Stimulated activated CD4-positive, alpha-beta T cell treated with anti-CD3 and anti-CD28 coated beads, Interleukin-1b, Interleukin-23, amount 100 ng/mL, for 24 hours (primary cell): ENCODE data around the gene ROR2.

ENCODE experiments used
- DNase-seq, 4 experiments: peaks; one replicate each; pipeline ENCODE4 v3.0.0-alpha.2; 2020; ENCODE audit warnings: low read depth in 4 of 4, low spot score in 1 of 4

The ROR2 gene

DNA sequence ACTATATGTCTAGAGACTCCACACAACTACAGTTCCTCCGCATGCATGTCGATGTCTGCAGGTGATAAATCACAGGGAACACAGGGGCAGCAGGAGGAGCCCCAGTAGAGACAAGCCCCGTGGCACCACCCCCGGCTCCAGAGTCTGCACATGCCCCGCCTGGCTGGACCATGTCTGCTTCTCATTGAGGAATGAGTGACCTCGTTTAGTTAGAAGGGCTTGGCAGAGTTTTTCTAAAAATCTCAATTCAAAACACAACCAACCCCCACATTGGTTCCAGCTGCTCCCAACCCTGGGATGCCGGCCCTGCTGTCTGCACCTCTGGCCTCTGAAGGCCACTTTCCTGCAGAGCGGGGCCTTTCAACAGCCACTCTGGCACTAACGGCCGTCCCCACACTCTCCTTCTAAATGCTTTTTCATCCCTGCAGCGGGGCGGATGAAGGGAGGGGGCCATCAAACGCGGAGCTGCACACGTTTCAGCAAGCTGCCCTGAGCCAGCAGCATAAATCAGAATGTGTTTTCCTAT lies 106.3 kb downstream of the ROR2 start:
- DNase-seq: no peak

- DNase-seq: no peak
Measured at GRCh38 chr9:91843093-91843492, 106.9 kb downstream of the ROR2 start.

GRCh38 chr9:91842358-91843049 lies 107.5 kb downstream of the ROR2 start:
- DNase-seq: no peak

GRCh38 chr9:91841591-91841990 lies 108.4 kb downstream of the ROR2 start:
- no peak for DNase-seq

GRCh38 chr9:91840882-91841281 lies 109.1 kb downstream of the ROR2 start:
- DNase-seq: no peak

GRCh38 chr9:91840469-91840868 lies 109.6 kb downstream of the ROR2 start:
- no peak for DNase-seq

GRCh38 chr9:91839926-91840465 lies 110.0 kb downstream of the ROR2 start:
- DNase-seq: no peak

GRCh38 chr9:91837981-91838731 lies 111.9 kb downstream of the ROR2 start:
- DNase-seq: no peak

GRCh38 chr9:91836515-91836914 lies 113.5 kb downstream of the ROR2 start:
- no peak for DNase-seq

- DNase-seq: no peak
Measured at GRCh38 chr9:91835632-91836031, 114.4 kb downstream of the ROR2 start.

GRCh38 chr9:91835216-91835615 lies 114.8 kb downstream of the ROR2 start:
- no peak for DNase-seq

DNA sequence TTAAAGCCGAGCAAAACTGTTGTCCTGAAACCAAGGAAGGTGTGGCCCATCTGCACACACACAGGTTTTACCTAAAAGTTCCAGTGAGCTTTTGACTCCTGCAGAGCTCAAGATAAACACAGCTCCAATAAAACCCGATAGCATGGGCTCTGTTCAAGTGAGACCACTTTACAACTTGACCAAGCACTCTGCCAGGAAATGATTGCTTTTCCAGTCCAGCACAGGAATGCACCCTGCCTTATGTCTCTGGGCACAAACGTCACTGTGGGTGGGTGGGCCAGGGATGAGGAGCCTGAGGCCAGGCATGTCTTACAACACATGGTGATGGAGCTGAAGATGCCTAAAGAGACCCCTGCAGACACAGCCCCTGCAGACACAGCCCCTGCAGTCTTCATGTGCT lies 115.3 kb downstream of the ROR2 start:
- DNase-seq: no peak

DNA sequence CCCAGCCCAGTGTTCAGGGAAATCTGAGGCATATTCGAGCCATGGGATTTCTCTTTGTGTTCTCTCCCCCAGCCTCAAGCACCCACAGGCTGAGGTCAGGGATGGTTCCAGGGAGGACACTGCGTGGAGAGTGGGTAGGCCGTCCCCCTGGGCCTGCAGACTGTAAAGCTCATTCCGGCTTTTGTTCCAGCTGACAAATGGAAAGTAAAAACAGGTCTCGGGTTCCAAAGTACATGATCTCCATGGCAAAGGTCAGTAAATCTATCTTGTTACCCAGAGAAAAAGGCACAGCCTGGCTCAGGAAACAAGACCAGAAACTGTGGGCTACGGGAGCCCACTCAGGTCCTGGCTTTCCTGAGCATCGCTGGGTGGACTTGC lies 116.2 kb downstream of the ROR2 start:
- no peak for DNase-seq

- DNase-seq: no peak
Measured at GRCh38 chr9:91833096-91833877, 116.7 kb downstream of the ROR2 start.

- DNase-seq: no peak
Measured at GRCh38 chr9:91832322-91832721, 117.7 kb downstream of the ROR2 start.

DNA sequence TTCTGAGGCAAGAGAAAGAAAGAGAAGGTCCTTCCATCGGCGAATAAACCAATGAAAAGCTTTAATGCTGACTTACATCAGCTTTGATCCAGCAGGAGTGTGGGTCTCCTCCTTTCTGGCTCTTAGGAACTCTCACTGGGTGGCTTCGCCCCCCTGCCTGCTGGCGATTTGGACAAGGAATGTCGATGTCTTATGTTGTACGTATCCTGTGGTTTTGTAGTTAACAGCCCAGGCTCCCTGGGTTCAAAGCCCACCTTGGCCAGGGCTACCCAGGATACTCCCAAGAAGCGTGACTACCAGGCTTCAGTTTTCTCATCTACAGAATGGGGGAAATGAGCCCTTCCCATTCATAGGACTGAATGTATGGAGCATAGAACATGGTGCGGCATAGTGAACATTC lies 124.2 kb downstream of the ROR2 start:
- DNase-seq: no peak

DNA sequence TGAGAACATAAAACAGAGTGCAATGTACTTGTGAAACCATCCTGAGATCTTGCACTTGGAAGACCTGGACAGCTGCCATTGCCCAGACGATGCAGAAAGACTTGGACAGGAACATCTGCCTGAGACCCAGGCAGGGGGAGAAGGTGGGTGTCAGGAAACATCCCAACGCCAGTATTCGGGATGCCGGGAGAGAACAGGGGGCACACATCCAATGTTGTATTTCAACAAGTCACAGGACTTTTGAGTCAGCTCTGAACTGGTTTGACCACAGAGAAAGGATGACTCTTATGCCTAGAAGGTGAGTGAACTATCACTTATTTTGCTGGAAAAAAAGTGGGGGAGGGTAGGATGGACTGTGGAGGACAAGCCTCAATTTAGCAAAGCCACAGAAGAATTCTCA lies 124.6 kb downstream of the ROR2 start:
- DNase-seq: no peak

DNA sequence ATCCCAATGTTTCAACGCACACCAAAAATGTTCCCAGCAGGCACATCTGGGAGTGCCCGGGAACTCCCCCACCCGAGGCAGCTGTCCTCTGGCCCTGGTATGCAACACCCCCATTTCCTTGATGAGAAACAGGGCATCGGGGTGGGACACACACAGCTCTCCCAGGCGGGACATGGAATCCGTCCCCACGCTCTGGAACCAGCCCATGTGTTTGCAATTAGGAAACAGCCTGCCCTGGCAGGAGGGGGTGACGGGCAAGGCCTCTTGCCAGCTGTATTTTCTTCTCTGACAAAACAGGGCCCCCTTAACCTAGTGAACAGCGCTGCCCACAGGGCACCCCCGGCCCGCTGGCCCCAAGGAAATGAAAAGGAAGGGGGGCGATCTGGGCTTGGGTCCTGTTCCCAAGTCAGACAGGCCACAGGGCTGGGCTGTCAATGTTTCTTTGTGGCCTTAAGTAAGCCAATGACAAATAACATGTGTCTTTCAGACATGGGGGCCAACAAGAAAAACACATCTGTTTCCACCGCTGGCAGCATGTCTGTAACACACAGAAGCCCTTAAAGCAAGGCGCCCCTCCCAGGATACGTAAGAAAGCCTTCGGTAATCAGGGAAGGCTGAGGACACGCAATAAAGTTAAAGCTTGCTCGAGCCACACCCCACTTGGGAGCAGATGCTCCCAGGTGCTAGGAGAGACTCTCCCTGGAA lies 125.3 kb downstream of the ROR2 start:
- DNase-seq: no peak

DNA sequence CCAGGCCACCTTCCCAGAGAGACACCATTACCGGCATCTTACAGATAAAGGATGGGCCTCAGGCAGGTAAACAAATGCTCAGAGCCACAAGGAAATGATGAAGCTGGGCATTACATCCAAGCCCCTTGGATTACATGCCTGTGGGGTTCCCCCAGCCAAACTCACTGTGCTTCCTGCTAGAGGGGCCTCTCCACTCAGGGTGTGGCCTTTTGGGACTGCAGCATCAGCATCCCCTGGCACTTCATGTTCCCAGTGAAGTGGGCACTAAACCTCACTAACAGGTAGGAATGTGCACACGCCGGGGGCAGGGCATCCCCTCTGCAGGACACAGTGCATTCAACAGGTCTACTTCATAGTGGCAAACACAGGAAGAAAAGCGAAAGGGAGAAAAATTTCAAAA lies 125.9 kb downstream of the ROR2 start:
- DNase-seq: no peak

- no peak for DNase-seq
Measured at GRCh38 chr9:91820949-91821880, 128.8 kb downstream of the ROR2 start.
